ENCODE measurements around the gene OSBP2. TPM values are rescaled to one million over a fixed set of nuclear protein-coding genes. Genes with fewer than 3 reads are reported as not detected.

OSBP2 gene
- polyA plus RNA-seq, 2 of the 4 experiments (the other 2 are of a cell fraction), result 2.7 to 6.0 TPM

DNA sequence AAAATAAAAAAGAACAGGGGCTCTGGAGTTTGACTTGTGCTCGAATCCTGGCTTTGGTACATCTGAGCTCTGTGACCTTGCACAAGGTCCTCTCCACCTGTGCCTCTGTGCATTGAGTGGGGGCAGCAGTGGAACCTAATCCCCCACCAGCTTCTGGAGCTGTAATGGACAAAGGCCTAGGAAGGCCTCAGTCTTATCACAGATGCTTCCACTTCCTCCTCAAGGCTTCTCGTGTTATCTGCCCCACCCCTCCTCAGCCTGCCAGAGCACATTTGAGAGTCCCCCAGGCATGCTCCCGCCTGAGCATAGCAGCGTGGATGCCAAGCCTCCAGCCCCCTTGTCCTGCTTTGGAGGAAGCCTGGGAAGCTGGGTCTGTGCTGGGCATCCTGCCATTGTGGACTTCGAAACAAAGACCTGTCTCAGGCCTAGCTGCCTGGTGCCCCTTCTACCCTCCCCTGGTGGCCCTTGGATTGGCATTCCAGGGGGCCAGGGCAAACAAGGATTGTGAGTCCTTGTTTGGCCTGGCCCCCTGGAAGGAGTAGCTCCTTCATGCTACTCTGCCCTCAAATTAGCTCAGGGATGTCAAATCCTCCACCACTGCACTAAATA lies 44.1 kb upstream of the OSBP2 start:
- Histone ChIP-seq H3K4me1 (no peaks in the 10 kb centered on the region), H3K9me3 (no peaks in the 10 kb centered on the region), H3K27ac (no peak overlapping the region), H3K4me2 (no peak overlapping the region), H3K4me3 (no peak overlapping the region)
- ATAC-seq (no peak), FAIRE-seq (no peak), DNase-seq (ENCODE audit: low read depth in 1 of 2, low spot score in 1 of 2) (no peak)
- WGBS (ENCODE audit: missing lambda C conversion rate), result 72% methylated on average over 3 of the region's 5 CpGs
- ChIA-PET POLR2A (no interaction called here), CTCF (interaction anchor here (0.7 to 1.4 kb wide), 3 partner anchors 16 to 113 kb away, joined by 3 to 4 read pairs (median 4); no protein-coding TSS in a partner anchor)
- TF ChIP-seq HOXB13 (CRISPR knock-in tag; IDR thresholded peaks at IDR 0.05; ENCODE audit: low read depth) (no peak), JUNB (IDR thresholded peaks at IDR 0.05) (no peak), REST (IDR thresholded peaks at IDR 0.05) (no peak), SMC3 (IDR thresholded peaks at IDR 0.05) (no peak), ESRRA (IDR thresholded peaks at IDR 0.05; ENCODE audit: borderline replicate concordance, low read length) (no peak), CBX2 (IDR thresholded peaks at IDR 0.05; ENCODE audit: borderline replicate concordance, low read depth) (no peak), RFX5 (IDR thresholded peaks at IDR 0.05) (no peak), RCOR1 (IDR thresholded peaks at IDR 0.05; ENCODE audit: low read depth, low read length) (no peak), CHD2 (IDR thresholded peaks at IDR 0.05; ENCODE audit: low read length, partially characterized antibody) (no peak), HOXA7 (CRISPR knock-in tag; IDR thresholded peaks at IDR 0.05) (no peak), POLR2AphosphoS2 (conservative IDR thresholded peaks at IDR 0.05; ENCODE audit: low read length) (no peak), EHMT2 (IDR thresholded peaks at IDR 0.05; ENCODE audit: low read depth) (no peak), MAZ (IDR thresholded peaks at IDR 0.05; ENCODE audit: borderline replicate concordance, low read depth, low read length) (no peak), NPAS2 (CRISPR knock-in tag; IDR thresholded peaks at IDR 0.05; ENCODE audit: borderline replicate concordance) (no peak), HDAC2 (IDR thresholded peaks at IDR 0.05) (no peak), GATA3 (IDR thresholded peaks at IDR 0.05; ENCODE audit: borderline replicate concordance) (no peak), ZNF302 (CRISPR knock-in tag; IDR thresholded peaks at IDR 0.05) (no peak), RARB (CRISPR knock-in tag; IDR thresholded peaks at IDR 0.05) (no peak)
- TF ChIP-seq, protein P1, sequence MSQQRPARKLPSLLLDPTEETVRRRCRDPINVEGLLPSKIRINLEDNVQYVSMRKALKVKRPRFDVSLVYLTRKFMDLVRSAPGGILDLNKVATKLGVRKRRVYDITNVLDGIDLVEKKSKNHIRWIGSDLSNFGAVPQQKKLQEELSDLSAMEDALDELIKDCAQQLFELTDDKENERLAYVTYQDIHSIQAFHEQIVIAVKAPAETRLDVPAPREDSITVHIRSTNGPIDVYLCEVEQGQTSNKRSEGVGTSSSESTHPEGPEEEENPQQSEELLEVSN (IDR thresholded peaks at IDR 0.05; ENCODE audit: borderline replicate concordance, low read depth), result no peak
- TF ChIP-seq, protein P2, sequence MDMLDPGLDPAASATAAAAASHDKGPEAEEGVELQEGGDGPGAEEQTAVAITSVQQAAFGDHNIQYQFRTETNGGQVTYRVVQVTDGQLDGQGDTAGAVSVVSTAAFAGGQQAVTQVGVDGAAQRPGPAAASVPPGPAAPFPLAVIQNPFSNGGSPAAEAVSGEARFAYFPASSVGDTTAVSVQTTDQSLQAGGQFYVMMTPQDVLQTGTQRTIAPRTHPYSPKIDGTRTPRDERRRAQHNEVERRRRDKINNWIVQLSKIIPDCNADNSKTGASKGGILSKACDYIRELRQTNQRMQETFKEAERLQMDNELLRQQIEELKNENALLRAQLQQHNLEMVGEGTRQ (IDR thresholded peaks at IDR 0.05), result no peak

GRCh38 chr22:30652852-30653251 lies 41.8 kb upstream of the OSBP2 start:
- 78% methylated on average over 2 of the region's 2 CpGs for WGBS (ENCODE audit: missing lambda C conversion rate)
- DNase-seq (ENCODE audit: low read depth in 1 of 2, low spot score in 1 of 2) (no peak), ATAC-seq (no peak), FAIRE-seq (no peak)
- Histone ChIP-seq H3K27ac (no peak overlapping the region), H3K4me3 (no peak overlapping the region), H3K9me3 (no peaks in the 10 kb centered on the region), H3K4me1 (no peaks in the 10 kb centered on the region), H3K4me2 (no peak overlapping the region)
- POLR2A ChIA-PET, result no interaction called here
- CTCF ChIA-PET, result interaction anchor here (1.0 kb wide), 1 partner anchor 18 kb away, joined by 5 read pairs; no protein-coding TSS in a partner anchor
- TF ChIP-seq POLR2A (IDR thresholded peaks at IDR 0.05; ENCODE audit: low read length), result no peak
- TF ChIP-seq MAZ (IDR thresholded peaks at IDR 0.05; ENCODE audit: borderline replicate concordance, low read depth, low read length), result no peak
- TF ChIP-seq FOSB (CRISPR knock-in tag; IDR thresholded peaks at IDR 0.05), result no peak
- no peak for TF ChIP-seq JUN (IDR thresholded peaks at IDR 0.05)
- TF ChIP-seq KDM5A (IDR thresholded peaks at IDR 0.05), result no peak
- no peak for TF ChIP-seq HOXB5 (CRISPR knock-in tag; IDR thresholded peaks at IDR 0.05)
- TF ChIP-seq, protein P1 (IDR thresholded peaks at IDR 0.05; ENCODE audit: borderline replicate concordance, low read depth), result no peak
- TF ChIP-seq REST (IDR thresholded peaks at IDR 0.05), result no peak
- TF ChIP-seq GATA3 (IDR thresholded peaks at IDR 0.05; ENCODE audit: borderline replicate concordance), result no peak
- TF ChIP-seq MAFK (IDR thresholded peaks at IDR 0.05; ENCODE audit: partially characterized antibody), result no peak
- no peak for TF ChIP-seq ATOH8 (CRISPR knock-in tag; IDR thresholded peaks at IDR 0.05; ENCODE audit: low read depth)
- no peak for TF ChIP-seq CHD4 (IDR thresholded peaks at IDR 0.05; ENCODE audit: borderline replicate concordance)

Measured in A549 (cell line).